Measurements from ENCODE around the gene ZBTB24.

DNA sequence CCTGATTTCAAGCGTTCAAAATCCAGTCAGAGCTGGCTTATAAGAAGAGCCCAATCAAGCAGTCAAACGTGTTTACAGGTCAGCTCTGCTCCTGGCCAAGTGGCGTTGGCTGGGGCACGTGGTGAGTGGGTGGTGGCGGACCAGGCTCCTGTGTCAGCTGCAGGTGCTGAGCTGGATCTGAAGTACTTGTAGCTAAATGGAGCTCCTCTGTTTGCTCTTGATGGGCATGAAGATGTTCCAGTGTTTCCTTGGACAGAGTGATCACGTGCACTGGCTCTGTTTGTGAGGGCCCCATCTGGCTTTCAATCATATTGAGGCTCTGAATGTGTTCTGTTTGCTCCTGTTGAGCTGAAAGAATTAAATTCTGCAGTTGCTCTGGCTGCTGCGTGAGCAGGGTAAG is 17.2 kb downstream of the ZBTB24 start:
- no peak for TF ChIP-seq GATA2 (IDR thresholded peaks at IDR 0.05; ENCODE audit: low read depth, low read length)
- TF ChIP-seq GATA3 (IDR thresholded peaks at IDR 0.05; ENCODE audit: low read depth, low read length), result no peak
